Measurements from ENCODE around the gene PRPF40B.

PRPF40B gene

DNA sequence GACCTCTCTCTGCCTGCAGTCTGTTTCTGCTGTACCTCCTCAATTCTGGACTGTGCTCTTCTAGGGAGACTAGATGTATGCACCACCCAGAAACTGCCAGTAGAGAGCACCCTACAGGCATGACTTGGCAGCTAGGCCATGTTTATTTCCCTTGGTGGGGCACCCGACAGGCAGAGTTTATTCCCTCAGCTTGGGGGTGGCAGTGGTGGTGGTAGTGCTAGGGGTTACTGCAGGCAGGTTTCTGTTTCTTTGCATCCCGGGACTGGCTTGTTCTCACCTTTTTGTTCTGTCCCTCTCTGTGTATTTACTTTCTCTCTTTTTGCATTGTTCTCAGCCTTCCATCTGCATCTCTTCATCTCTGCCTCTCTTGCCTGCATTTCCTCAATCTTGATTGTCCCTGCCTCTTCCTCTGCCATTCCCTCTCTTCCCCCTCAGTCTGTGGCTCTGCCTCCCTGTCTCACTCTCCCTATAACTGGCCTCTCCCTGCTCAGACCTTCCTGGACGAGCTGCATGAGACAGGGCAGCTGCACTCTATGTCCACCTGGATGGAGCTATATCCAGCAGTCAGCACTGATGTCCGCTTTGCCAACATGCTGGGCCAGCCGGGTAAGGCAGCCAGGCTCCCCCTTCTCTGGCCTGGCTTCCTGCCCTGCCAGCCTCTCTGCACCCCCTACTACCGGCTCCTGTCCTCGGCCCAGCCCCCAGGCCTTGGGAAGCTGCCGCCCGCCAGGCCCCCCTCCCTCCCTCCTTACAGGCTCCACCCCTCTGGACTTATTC lies 13.8 kb downstream of the PRPF40B start:
- peak; percentile 50 for DNase-seq

DNA sequence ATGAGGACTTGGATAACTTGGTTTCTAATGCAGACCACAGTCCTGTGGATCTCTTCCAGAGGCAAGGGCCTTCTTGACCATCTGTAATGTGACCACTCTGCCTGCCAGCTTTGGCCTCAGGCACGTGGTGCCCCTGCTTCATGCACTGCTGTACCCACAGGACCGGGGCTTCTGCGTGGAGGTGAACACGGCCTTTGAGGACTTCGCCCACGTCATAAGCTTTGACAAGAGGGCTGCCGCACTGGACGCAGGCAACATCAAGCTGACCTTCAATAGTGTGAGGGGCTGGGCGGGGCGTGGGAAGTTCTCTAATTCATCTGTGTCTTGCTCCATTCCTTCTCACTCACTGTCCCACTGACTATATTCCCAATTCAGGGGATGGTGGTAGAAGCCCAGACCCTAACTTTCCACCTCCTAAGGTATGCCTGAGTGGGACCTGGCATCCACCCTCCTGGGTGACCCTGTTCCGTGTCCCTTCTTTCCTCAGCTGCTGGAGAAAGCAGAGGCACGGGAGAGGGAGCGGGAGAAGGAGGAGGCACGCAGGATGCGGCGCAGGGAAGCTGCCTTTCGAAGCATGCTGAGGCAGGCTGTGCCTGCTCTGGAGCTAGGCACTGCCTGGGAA lies 18.5 kb downstream of the PRPF40B start:
- no peak for DNase-seq

DNA sequence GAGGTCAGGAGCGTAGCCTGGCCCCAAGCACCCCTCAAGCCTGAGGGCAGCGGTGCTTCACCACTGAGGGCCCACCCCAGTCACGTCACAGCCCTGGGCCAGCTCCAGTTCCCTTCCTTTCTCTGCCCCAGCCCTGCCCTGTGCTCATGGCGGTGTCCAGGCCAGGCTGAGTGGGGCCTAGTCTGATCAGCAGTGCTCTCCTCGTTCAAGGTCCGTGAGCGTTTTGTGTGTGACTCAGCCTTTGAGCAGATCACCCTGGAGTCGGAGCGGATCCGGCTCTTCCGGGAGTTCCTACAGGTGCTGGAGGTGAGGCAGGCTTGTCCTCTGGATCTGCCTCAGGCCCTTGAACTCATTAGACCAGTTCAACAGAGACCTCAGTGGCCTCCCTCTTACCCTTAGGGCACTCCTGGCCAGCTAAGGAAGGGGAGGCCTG lies 19.0 kb downstream of the PRPF40B start:
- no peak for DNase-seq

DNA sequence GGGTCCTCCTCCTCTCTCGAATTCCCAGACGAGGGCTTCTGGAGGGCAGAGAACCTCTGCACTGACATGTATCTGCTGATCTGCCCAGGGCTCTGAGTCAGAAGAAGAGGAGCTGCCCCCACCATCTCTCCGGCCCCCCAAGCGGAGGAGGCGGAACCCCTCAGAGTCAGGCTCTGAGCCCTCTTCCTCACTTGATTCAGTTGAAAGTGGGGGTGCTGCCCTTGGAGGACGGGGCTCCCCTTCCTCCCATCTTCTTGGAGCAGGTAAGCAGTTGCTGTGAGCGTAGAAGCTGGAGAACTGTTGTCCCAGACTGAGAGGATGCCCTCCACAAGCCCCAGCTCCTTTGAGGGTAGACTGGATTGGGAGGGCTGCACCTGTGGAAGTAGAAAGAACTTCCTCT lies 19.8 kb downstream of the PRPF40B start:
- DNase-seq, result no peak

DNA sequence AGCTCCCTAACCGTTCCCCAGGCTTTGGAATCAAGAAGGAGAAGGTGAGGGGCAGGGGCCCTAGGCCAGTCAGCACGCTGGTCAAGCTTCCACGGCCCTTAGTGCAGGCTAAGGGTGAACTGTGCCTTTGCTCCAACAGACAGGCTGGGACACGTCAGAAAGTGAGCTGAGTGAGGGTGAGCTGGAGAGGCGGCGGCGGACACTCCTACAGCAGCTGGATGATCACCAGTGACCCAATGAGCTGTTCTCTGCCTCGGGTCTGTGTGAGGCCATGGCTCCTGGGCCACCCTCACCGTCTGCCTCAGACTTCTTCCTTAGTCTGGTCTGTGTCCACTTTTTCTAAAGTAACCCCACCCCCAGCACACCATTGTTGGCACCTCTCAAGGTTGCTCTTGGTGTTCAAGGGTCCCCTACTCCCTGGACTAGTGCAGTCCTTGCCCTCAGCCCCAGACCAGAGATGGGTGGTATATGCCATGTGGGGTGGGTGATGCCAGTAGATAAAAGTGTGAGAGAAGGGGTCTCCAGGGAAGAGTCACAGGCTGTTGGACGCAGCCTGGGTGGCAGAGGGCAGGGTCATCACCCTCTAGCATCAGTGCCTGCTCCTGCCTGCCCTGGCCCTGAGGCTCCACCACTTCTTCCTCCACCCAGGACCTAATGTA lies 20.7 kb downstream of the PRPF40B start:
- no peak for DNase-seq

DNA sequence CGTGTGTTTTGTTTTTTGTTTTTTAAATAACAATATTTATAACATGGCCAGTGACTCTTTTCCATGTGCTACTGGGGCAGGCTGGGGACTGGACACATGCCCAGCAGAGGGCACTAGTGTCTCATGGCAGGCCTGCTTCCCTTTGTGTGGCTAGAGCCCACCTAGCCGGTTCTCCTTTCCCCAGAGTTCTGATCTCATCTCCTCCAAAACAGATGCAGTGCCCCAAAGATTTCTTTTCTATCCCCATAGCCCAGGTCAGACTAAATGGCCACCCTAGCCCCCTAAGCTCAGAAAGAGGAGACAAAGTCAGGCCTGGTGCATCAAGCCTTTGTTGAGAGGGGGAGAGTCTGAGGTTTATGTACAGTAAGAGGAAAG lies 21.2 kb downstream of the PRPF40B start:
- peak; percentile 83 for DNase-seq

DNA sequence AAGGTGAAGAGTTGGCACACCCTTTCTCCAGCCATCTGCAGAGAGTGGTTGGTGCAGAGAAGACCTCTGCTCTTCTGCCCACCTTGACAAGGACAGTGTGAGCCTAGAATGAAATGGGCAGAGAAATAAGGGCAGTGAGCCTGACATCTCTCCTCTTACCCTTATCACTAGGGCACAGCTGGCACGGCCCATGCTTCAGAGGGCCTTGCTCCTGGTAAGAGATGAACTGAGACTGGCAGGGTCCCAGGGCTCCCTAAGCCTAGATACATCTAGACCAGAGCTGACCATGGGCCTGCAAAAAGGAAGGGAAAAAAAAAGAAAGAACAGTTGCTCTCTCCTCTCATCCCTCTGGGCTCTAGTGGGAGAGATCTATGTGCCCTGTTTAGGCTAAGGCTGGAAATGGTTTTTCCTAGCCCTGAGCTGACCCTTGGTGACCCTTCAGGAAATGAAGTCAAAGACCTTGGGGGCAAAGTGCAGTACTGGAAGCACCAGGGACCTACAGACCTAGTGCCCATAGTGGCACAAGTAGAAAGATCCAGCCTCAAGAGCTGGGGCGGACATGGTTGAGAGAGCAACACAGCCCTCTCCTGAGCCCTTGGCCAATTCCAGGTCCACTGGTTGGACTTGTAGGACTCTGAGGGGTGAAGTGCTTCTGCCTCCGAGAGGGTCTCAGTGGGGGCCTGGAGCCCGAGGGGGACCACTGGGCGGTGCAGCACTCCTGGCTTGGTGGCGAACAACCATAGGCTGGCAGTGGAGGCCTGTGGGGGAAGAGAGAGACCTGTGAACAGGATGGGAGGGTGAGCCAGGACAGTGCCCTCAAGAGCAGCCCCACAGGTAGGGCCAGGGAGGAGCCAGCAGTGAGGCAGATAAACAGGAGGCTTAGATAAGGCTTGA lies 22.0 kb downstream of the PRPF40B start:
- DNase-seq, result no peak

DNA sequence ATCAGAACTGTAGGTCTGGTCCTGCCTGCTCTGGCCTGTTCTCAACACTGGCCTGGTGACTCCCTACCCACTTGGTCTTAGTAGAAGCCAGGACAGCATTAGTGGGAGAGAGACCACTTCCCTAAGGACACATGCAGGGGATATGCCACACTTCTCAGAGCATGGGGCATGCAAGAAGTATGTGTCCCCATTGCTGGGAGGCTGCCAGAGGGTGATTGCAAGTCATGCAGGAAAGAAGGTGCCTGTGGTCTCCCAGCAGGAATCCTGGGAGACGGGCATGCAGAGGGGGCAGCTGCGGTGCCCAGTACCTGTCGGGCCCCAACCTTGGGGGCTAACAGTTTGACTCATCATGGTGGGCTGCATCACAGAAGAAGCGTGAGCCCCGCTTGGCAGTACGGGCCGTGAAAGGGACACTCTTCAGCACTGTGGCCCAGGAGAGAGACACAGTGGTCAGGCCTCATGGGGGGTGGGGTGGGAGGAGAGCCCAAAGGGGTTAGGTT lies 23.0 kb downstream of the PRPF40B start:
- no peak for DNase-seq

DNA sequence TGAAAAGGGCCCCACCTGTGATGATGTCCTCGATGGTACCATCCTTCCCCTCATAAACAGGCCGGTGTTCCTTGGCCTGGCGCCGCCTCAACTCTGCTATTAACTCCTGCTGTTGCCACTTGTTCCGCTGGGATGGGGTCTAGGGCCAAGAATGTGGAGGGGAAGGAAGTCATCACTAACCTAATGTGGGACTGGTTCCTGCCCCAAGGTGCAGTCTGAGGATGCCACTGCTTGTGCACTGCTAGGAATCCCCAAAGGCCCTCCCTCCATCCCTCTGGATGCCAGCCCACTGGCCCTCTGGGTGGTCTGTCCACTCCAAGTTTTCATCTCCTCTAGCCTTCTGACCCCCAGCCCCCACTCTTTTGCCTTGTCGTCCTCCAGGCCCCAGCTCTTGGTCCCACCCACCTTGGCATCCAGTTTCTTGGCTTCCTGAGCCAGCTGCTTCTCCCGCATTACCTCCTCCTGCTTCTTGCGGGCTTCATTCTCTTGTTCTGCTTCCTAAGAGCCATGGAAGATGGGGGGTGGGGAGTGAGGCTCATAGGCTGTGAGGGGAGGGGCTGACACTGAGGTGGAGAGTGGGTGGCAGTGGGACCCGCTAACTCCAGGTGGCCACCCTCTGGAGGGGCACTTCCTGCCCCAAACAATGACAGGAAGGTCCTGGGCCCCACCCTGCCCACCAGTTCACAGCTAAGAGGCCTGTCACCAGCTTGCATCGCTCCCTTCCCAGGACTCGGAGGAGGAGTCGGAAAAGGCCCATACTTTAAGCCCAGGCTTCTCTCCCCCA lies 23.7 kb downstream of the PRPF40B start:
- no peak for DNase-seq

DNA sequence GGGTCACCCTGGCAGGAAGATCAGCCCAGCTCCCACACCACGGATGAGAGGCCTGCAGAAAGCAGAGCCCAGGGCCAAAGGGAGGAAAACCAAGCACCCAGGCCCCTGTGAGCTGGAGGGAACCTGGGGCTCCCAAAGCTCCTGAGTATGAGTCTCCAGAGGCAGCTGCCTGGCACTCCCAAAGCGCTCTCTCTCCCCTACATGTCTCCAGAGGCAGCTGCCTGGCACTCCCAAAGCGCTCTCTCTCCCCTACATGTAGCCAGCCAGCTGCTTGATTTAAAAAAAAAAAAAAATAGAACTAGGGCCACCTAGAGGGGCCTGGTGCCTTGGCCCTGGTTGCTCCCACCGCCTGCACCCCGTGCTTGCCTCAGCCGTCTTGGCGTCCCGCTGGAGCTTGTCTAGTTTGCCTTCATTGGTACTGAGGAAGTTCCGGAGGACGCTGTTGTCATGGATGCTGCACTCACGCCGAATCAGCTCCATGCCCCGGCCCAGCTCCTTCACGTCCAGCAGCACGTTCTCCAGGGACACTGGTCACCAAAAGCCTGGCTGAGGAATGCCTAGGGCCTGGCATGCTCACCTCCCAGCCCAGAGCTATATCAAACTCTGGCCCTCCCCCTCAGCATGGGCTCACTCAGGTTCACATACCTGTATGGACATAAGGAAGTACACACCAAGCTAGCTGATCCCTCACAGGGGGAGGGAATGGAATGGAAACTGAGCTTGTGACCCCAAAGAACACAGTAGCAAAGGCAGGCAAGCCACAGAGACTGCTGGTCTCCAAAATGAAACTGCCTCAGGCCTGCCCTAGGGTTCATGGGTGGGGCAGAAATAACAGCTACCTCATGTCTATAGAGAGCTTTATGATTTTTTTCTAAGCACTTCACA lies 24.7 kb downstream of the PRPF40B start:
- no peak for DNase-seq

DNA sequence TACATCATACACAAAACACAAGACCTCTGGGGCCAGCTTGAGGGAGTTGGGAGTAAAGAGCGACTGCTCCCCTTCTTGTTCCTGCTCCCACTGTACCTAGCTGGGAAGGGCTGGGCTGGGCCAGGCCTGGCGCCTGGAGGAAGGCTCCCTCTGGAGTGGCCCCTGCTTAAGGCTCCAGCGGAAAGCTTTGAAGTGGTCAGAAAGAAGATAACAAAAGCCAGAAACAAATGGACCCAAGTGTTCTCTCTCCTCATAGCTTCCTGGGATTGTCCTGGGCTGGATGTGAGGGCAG lies 25.3 kb downstream of the PRPF40B start:
- DNase-seq, result no peak

DNA sequence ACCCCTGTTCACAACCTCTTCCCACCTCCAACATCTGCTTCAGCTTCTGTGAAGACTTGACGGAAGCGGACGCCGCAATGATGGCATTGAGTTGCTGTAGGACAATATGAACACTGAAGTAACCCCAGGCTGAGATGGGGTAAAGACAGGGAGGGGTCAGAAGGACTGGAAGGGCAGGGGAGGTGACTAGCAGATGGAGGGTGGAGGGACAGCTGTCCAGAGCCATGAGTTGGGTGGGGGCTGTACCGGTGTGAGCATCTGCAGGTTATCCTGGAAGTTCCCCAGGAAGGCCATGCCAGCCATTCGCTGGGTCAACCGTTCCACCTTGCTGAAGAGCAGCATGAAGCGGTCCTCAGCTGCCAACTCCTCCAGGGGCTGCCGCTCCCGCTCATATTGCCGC lies 26.1 kb downstream of the PRPF40B start:
- DNase-seq, result no peak

DNA sequence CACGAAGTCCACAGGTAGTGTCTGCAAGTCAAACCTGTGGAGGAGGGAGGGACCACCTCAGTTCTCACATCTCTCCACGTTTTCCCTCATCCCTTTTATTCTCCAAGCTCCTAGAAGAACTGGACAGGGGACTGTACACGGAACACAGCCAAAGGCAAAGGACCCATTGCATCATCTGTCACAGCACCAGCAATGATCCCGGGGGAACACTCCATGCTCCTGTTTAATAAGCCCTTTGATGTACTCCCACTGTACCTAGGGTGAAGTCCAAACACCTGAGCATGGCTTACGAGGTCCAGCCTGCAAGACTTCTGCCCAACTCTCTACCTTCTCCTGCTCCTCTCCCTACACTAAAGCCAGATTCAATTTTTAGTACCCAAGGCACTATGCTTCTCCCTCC lies 26.5 kb downstream of the PRPF40B start:
- DNase-seq, result no peak

DNA sequence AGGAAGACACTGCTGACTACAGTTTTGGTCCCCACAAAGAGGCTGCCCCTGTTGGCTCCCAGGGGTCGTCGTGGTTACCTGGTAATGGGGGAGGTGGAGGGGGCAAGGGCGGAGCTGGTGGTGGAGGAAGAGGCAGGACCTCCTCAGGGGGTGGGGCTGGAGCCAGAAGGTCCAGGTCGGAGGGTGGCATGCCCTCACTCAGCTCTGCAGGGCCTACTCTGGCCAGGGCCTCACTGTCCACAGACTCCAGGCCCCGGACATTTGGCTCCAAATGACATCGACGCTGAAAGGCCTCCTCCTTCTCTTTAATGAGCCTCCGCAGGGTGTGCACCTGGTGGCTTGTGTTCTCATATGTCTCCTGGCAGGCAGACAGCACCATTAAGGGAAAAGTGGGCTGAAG lies 28.5 kb downstream of the PRPF40B start:
- DNase-seq, result no peak

DNA sequence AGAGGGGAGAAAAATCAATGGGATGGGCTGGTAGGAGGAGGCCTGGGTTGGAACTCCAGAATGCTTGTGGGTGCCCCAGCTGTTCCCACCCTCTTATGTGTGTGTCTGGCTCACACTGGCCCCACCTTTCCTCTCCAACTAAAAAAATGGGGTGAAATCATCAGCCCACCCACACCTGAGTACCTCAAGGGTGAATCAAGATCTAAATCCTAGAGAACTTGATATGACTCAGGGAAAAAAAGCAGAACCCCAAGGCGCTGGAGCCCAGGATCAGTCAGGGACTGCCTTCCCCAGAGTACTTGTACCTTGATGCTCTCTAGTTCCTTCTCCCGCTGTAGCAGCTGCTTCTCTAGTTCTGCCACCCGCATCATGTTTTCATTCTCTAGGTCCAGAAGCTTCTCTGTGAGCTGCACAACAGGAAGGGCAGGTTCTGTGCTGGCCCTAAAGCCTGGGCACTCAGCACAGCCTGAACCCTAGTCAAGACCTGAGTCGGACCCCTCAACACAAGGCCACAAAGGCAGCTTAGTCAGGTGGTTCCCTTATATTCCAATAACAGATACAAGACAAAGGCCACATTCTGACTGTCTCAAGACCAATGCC lies 29.7 kb downstream of the PRPF40B start:
- no peak for DNase-seq

DNA sequence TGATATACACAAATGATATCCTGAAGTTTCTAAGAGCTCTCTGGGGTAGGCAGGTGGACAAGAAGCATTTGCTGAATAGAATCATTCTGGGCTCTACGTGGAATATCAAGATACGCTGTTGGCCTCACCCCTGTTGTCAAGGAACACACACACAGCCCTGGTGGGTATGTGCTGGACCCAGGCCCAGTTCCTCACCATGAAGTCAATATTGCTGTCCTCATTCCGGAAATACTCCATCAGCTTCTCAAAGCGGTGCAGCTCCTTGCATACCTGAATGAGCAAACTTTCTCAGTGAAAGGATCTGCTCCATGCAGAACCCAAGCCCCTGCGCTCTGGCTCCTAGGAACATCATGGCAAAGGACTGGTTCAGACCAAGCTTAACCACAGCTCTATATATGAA lies 31.4 kb downstream of the PRPF40B start:
- DNase-seq, result no peak

DNA sequence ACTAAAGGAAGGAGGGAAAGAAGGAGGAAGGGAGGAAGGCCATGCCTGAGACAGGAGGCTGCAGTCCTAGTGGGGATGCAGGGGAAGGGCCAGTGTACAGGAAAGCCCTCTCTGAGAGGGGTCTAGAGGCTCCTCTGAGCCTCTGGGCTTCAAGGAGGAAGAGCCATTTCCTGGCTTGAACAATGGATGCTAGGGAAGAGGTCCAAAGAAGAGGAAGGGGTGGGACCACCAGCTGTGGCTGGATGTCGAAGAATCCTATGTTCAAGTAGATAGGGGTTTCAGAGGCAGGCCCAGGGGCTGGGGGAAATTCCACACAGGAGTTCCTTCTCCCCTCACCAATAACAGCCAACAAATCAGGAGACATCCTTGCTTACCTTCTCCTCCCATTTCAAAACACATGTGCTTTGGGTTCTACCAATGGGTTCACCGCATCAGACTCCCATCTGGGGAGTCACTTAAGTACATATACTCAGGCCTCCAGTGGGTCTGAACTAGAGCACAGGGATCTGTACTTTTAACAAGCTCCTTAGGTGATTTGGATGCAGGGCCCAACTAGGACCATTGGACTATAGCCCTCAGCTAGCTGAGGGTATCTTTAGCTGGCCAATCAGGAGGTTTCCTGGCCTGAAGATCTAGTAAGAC lies 32.4 kb downstream of the PRPF40B start:
- no peak for DNase-seq

DNA sequence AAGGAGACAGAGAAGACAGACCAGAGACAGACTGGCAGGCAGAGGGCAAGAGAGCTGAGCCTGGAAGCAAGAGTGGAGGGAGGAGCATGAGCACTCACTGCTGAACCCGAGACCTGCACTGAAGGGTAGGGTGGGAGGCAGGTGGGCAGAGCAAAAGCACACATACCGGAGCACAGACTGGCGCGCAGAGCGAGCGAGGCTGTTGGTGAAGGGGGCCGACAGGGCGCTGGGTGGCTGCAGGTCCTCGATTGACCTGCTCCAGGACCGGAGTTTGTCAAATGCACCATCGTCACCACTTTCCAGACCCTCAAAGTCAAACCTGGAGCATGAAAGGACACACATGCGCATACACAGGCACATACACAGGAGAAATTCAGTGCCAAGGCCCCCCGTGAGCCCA lies 34.9 kb downstream of the PRPF40B start:
- no peak for DNase-seq

DNA sequence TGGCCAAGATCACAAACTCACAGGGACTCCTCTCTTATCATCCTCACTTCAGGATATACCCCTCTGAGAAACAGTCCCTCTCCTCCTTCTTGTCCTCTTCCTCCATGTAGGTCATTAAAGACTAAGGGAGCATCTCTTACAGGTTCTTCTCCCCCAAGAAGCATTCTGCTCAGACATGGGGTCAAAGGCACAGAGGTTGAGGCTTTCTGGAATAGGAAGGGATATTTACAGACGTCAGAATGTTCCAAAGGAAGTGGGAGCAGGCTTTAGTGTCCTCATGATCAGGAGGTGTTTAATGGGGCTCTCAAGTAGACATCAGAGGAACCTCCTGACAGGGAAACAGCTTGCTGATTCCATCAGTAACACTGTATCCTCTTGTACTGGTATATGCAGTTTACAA lies 36.4 kb downstream of the PRPF40B start:
- DNase-seq, result no peak

DNA sequence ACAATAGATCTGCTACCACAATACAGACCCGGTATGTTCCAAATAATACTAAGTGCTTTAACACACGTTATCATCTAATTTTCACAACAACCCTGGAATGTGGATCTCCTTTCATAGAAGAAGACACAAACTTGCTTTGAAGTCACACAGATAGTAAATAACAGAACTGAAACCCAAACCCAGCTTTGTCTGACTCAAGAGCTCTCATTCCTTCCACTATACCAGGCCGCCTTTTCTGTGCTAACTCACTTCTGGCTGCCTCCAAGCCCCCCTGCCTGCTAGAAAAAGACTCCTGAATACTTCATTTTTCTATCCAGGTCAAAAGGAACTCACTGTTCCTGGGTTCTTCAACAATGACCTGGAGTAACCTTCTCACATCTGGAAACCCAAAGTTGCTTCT lies 37.8 kb downstream of the PRPF40B start:
- no peak for DNase-seq
